Duodenal mucosa (tissue), 2 donors: ENCODE measurements around the gene CHRDL2.
"Not testable (repeated sequence)": the region's sequence is repeated elsewhere in the genome, so short reads cannot be mapped to it uniquely, and the experiment has no call there.

ENCODE experiments used
- H3K27ac ChIP-seq: one replicate; pipeline ENCODE4 v1.7.0; 2013; ENCODE audit warnings: low read depth, low read length
- H3K27me3 ChIP-seq, 2 donors: one replicate each; pipeline ENCODE4 v1.7.0; 2013; ENCODE audit warnings: low read length in 2 of 2, control low read depth in 1 of 2; ENCODE audit not compliant: insufficient read depth in 2 of 2, control insufficient read depth in 1 of 2
- H3K36me3 ChIP-seq, 2 donors: one replicate each; pipeline ENCODE4 v1.7.0; 2013; ENCODE audit warnings: low read length in 2 of 2, control low read depth in 1 of 2; ENCODE audit not compliant: insufficient read depth in 2 of 2, control insufficient read depth in 1 of 2
- H3K4me1 ChIP-seq, 2 donors: one replicate each; pipeline ENCODE4 v1.7.0; 2013; ENCODE audit warnings: low read length in 2 of 2, control low read depth in 1 of 2; ENCODE audit not compliant: insufficient read depth in 2 of 2, control insufficient read depth in 1 of 2
- H3K4me3 ChIP-seq, 2 donors: one replicate each; pipeline ENCODE4 v1.7.0; 2013; ENCODE audit warnings: low read length in 2 of 2, low read depth in 1 of 2
- H3K9ac ChIP-seq, 2 donors: one replicate each; pipeline ENCODE4 v1.7.0; 2013; ENCODE audit warnings: low read length in 2 of 2, low read depth in 1 of 2
- H3K9me3 ChIP-seq, 2 donors: one replicate each; pipeline ENCODE4 v1.7.0; 2013; ENCODE audit warnings: low read length in 2 of 2, control low read depth in 1 of 2; ENCODE audit not compliant: control insufficient read depth in 1 of 2

Gene CHRDL2

DNA sequence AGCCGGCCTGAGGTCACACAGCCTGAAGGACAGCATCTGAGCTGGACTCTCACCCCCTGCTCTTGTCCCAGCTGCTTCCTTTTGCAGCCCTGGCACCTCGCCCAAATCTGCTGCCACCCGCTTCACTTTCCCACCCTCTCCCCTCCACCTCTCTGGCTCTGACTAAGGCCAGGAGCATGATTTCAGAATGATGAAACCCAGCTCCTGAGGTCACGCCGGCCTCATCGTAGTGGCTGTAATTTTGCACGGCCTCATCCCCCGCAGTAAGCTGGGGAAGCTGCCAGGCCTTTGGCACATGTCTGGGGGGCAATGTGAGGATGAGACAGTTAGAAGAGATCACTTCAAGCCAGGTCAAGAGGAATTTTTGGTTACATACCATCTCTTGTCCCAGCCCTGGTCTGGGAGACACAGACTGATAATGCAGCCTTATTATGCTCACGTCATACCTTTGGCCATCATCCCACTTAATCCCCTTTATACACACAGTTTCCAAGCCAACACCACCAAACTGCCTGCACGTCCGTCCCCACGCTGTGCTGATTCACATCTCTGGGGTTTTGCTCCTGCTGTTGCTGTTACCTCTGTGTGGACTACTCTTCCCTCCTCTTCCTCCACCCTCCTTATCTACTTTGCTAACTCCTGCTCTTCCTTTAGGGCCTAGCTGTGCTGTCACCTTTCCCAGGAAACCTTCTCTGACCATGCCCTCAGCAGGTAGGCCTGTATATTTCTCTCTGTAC, 58.1 kb downstream of the CHRDL2 start:
- Histone ChIP-seq H3K9ac (no peak overlapping the region), H3K4me3 (no peak overlapping the region), H3K4me1 (peaks cover 0 to 5% of the 10 kb centered on the region in 2 donors), H3K36me3 (no peaks in the 10 kb centered on the region), H3K27ac (no peak overlapping the region), H3K9me3 (no peaks in the 10 kb centered on the region), H3K27me3 (no peaks in the 10 kb centered on the region)

DNA sequence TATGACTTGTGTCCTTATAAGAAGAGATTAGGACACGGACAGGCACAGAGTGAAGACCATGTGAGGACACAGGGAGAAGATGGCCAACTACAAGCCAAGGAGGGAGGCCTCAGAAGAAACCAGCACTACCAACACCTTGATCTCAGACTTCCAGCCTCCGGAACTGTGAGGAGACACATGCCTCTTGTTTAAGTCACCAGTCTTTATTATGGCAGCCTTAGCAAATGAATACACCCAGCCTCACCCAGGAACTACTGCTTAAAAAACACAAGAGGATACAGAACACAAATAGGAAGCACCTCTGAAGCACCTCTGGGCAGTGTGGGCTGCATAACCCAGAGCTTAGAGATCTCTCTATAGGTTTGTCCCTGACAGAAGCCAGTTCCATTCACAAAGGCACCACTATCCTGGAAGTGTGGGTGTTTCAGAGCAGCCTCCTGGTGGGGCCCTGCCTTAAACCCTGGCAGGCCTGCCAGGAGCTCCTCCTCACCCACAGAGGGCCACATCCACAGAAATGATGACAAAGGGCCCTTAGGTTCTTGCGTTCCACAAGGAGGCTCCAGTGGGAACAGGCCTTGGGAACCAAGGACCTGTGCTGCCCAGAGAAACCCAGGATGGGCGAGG, 58.8 kb downstream of the CHRDL2 start:
- Histone ChIP-seq H3K9ac (no peak overlapping the region), H3K4me3 (no peak overlapping the region), H3K4me1 (peaks cover 0 to 5% of the 10 kb centered on the region in 2 donors), H3K27me3 (no peaks in the 10 kb centered on the region), H3K27ac (no peak overlapping the region), H3K9me3 (no peaks in the 10 kb centered on the region), H3K36me3 (no peaks in the 10 kb centered on the region)

GRCh38 chr11:74671520-74672196, 59.6 kb downstream of the CHRDL2 start:
- no peak overlapping the region for H3K9ac ChIP-seq
- H3K4me3 ChIP-seq, result no peak overlapping the region
- H3K27ac ChIP-seq, result no peak overlapping the region
- no peaks in the 10 kb centered on the region for H3K27me3 ChIP-seq
- H3K9me3 ChIP-seq, result no peaks in the 10 kb centered on the region
- no peaks in the 10 kb centered on the region for H3K36me3 ChIP-seq
- peaks cover 0 to 5% of the 10 kb centered on the region in 2 donors for H3K4me1 ChIP-seq

GRCh38 chr11:74670171-74670570, 61.1 kb downstream of the CHRDL2 start:
- Histone ChIP-seq H3K36me3 (no peaks in the 10 kb centered on the region), H3K27me3 (no peaks in the 10 kb centered on the region), H3K27ac (no peak overlapping the region), H3K4me3 (no peak overlapping the region), H3K4me1 (peaks cover 0 to 5% of the 10 kb centered on the region in 2 donors), H3K9ac (no peak overlapping the region), H3K9me3 (no peaks in the 10 kb centered on the region)

- no peaks in the 10 kb centered on the region for H3K9me3 ChIP-seq
Measured at GRCh38 chr11:74669211-74670160, 61.7 kb downstream of the CHRDL2 start.

GRCh38 chr11:74663315-74663714, 67.9 kb downstream of the CHRDL2 start:
- Histone ChIP-seq H3K27me3 (no peaks in the 10 kb centered on the region), H3K9ac (no peak overlapping the region), H3K36me3 (peaks cover 5 to 8% of the 10 kb centered on the region in 2 donors), H3K4me3 (no peak overlapping the region), H3K9me3 (no peaks in the 10 kb centered on the region), H3K4me1 (no peaks in the 10 kb centered on the region), H3K27ac (no peak overlapping the region)

More at GRCh38 chr11:74669211-74670160, 61.7 kb downstream of the CHRDL2 start:
- no peaks in the 10 kb centered on the region for H3K36me3 ChIP-seq
- H3K27me3 ChIP-seq, result no peaks in the 10 kb centered on the region
- peaks cover 0 to 5% of the 10 kb centered on the region in 2 donors for H3K4me1 ChIP-seq
- no peak overlapping the region for H3K9ac ChIP-seq
- no peak overlapping the region for H3K4me3 ChIP-seq
- H3K27ac ChIP-seq, result no peak overlapping the region

GRCh38 chr11:74662487-74663103, 68.6 kb downstream of the CHRDL2 start:
- peaks cover 5 to 8% of the 10 kb centered on the region in 2 donors for H3K36me3 ChIP-seq
- H3K4me1 ChIP-seq, result no peaks in the 10 kb centered on the region
- H3K9me3 ChIP-seq, result no peaks in the 10 kb centered on the region
- no peak overlapping the region for H3K27ac ChIP-seq
- H3K4me3 ChIP-seq, result no peak overlapping the region
- H3K27me3 ChIP-seq, result no peaks in the 10 kb centered on the region
- no peak overlapping the region for H3K9ac ChIP-seq

DNA sequence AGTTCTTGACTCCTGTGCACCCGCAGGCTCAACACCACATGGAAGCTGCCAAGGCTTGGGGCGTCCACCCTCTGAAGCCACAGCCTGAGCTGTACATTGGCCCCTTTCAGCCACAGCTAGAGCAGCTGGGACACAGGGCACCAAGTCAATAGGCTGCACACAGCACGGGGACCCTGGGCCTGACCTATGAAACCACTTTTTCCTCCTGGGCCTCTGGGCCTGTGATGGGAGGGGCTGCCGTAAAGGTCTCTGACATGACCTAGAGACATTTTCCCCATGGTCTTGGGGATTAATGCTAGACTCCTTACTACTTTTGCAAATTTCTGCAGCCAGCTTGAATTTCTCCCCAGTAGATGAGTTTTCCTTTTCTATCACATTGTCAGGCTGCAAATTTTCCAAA, 72.1 kb downstream of the CHRDL2 start:
- H3K27me3 ChIP-seq, H3K27ac ChIP-seq, H3K9me3 ChIP-seq, H3K9ac ChIP-seq, H3K4me3 ChIP-seq, H3K4me1 ChIP-seq: not testable (repeated sequence)
- H3K36me3 ChIP-seq, result peaks cover 8 to 12% of the 10 kb centered on the region in 2 donors

DNA sequence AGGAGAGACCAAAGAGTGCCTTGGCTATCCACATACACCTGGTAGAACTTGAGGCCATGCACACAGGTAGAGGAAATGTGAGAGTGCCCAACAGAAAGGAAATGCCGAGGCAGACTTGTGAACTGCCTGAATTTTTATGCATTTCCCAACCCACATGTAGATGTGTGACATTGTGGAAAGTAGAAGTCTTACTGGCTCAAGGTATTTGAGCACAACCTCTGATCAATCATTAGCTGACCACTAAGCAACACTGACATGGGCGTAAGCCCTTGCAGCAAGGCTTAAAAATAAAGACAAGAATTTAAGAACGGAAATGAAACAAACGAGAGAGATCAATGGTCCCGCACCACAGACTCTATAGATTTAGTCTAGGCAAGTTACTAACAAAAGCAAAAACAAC, 76.2 kb downstream of the CHRDL2 start:
- H3K9ac ChIP-seq, result no peak overlapping the region
- no peak overlapping the region for H3K4me3 ChIP-seq
- H3K9me3 ChIP-seq, result no peaks in the 10 kb centered on the region
- no peak overlapping the region for H3K27ac ChIP-seq
- peaks cover 0 to 3% of the 10 kb centered on the region in 2 donors for H3K4me1 ChIP-seq
- H3K27me3 ChIP-seq, result no peaks in the 10 kb centered on the region
- peaks cover 8 to 14% of the 10 kb centered on the region in 2 donors for H3K36me3 ChIP-seq
